ENCODE results near the gene ABHD1. TPM values are rescaled to one million over a fixed set of nuclear protein-coding genes. Genes with fewer than 3 reads are reported as not detected.

The ABHD1 gene
- polyA plus RNA-seq, 1 donor from 2014 or later = not detected

GRCh38 chr2:27093430-27094352 lies 29.9 kb upstream of the ABHD1 start:
- TF ChIP-seq CTCF (IDR thresholded peaks at IDR 0.05; ENCODE audit: poor library complexity, severe bottlenecking) = no peak
- no peak for TF ChIP-seq MXI1 (conservative IDR thresholded peaks at IDR 0.05; ENCODE audit: poor library complexity, severe bottlenecking)
- no peak for TF ChIP-seq REST (IDR thresholded peaks at IDR 0.05; ENCODE audit: borderline replicate concordance)
- TF ChIP-seq RAD21 (conservative IDR thresholded peaks at IDR 0.05) = no peak
- TF ChIP-seq EZH2 (IDR thresholded peaks at IDR 0.05; ENCODE audit: borderline replicate concordance, insufficient read depth, low read length, poor library complexity, severe bottlenecking) = no peak
- no peak for TF ChIP-seq TAF1 (IDR thresholded peaks at IDR 0.05; ENCODE audit: low read depth)
- no peak for TF ChIP-seq EP300 (conservative IDR thresholded peaks at IDR 0.05; ENCODE audit: poor library complexity, severe bottlenecking)
- no peak for TF ChIP-seq SMC3 (conservative IDR thresholded peaks at IDR 0.05; ENCODE audit: poor library complexity)
- Histone ChIP-seq H3K9ac (ENCODE audit: low read length) (no peak overlapping the region), H3K79me2 (replicated peaks; ENCODE audit: insufficient read depth, low read length) (no peaks in the 10 kb centered on the region), H3K27me3 (ENCODE audit: insufficient read depth, low read depth, low read length) (no peaks in the 10 kb centered on the region), H3K9me3 (ENCODE audit: low read length) (no peaks in the 10 kb centered on the region), H4K20me1 (ENCODE audit: insufficient read depth) (no peaks in the 10 kb centered on the region), H3K4me3 (ENCODE audit: low read length) (no peak overlapping the region), H3K4me2 (ENCODE audit: low read length) (no peak overlapping the region), H3K9me2 (ENCODE audit: insufficient read depth, low read length) (no peaks in the 10 kb centered on the region), H3K27ac (ENCODE audit: low read length) (no peak overlapping the region), H3F3A (ENCODE audit: insufficient read depth, low read length, poor library complexity, severe bottlenecking) (no peaks in the 10 kb centered on the region), H3K36me3 (ENCODE audit: insufficient read depth, low read length) (no peaks in the 10 kb centered on the region), H2AFZ (ENCODE audit: low read depth, low read length) (no peak overlapping the region)

GRCh38 chr2:27094353-27094984 lies 29.1 kb upstream of the ABHD1 start:
- Histone ChIP-seq H3F3A (ENCODE audit: insufficient read depth, low read length, poor library complexity, severe bottlenecking) (no peaks in the 10 kb centered on the region), H3K9me2 (ENCODE audit: insufficient read depth, low read length) (no peaks in the 10 kb centered on the region), H2AFZ (ENCODE audit: low read depth, low read length) (no peak overlapping the region), H4K20me1 (ENCODE audit: insufficient read depth) (no peaks in the 10 kb centered on the region), H3K9ac (ENCODE audit: low read length) (no peak overlapping the region), H3K27me3 (ENCODE audit: insufficient read depth, low read depth, low read length) (no peaks in the 10 kb centered on the region), H3K79me2 (replicated peaks; ENCODE audit: insufficient read depth, low read length) (no peaks in the 10 kb centered on the region), H3K4me3 (ENCODE audit: low read length) (no peak overlapping the region), H3K27ac (ENCODE audit: low read length) (no peak overlapping the region), H3K36me3 (ENCODE audit: insufficient read depth, low read length) (no peaks in the 10 kb centered on the region), H3K4me2 (ENCODE audit: low read length) (no peak overlapping the region), H3K9me3 (ENCODE audit: low read length) (no peaks in the 10 kb centered on the region)
- TF ChIP-seq CTCF (IDR thresholded peaks at IDR 0.05; ENCODE audit: poor library complexity, severe bottlenecking) = no peak
- TF ChIP-seq TAF1 (IDR thresholded peaks at IDR 0.05; ENCODE audit: low read depth) = no peak
- TF ChIP-seq REST (IDR thresholded peaks at IDR 0.05; ENCODE audit: borderline replicate concordance) = no peak
- no peak for TF ChIP-seq EP300 (conservative IDR thresholded peaks at IDR 0.05; ENCODE audit: poor library complexity, severe bottlenecking)
- TF ChIP-seq MXI1 (conservative IDR thresholded peaks at IDR 0.05; ENCODE audit: poor library complexity, severe bottlenecking) = no peak
- TF ChIP-seq SMC3 (conservative IDR thresholded peaks at IDR 0.05; ENCODE audit: poor library complexity) = no peak
- no peak for TF ChIP-seq EZH2 (IDR thresholded peaks at IDR 0.05; ENCODE audit: borderline replicate concordance, insufficient read depth, low read length, poor library complexity, severe bottlenecking)
- TF ChIP-seq POLR2AphosphoS5 (IDR thresholded peaks at IDR 0.05) = no peak
- no peak for TF ChIP-seq RAD21 (conservative IDR thresholded peaks at IDR 0.05)

Data from neural cell (in vitro differentiated cells).